HEK293 (cell line): ENCODE data around the gene SPOCK3.

Source experiments
- CTCF ChIA-PET: fragments of 350-600 bp; formaldehyde crosslinking; extraction: SDS; loops from one replicate; lab custom pipeline; 2021; ENCODE audit warnings: antibody characterized with exemption; lab: Yijun Ruan, JAX
- POLR2A ChIA-PET: fragments of 300-600 bp; formaldehyde crosslinking; extraction: SDS; loops from one replicate; lab custom pipeline; 2020; ENCODE audit warnings: antibody characterized with exemption, inconsistent platforms; lab: Yijun Ruan, JAX
- H3K27ac ChIP-seq: fragments of 200-500 bp; sonication (Bioruptor generic); 2 replicates; pipeline ENCODE4 v1.5.1; 2014; ENCODE audit warnings: low read depth, low read length, control low read depth, inconsistent platforms; ENCODE audit errors: extremely low read depth
- H3K36me3 ChIP-seq, 2 experiments: fragments of 200-500 bp in 1 of 2; sonication (Bioruptor generic) in 1 of 2; 1 replicate in 1 of 2; 2 replicates in 1 of 2; pipeline ENCODE4 v1.5.1; 2014 to 2017; ENCODE audit warnings: inconsistent platforms in 2 of 2, low read length in 2 of 2; ENCODE audit not compliant: control insufficient read depth in 2 of 2, insufficient read depth in 1 of 2
- H3K4me1 ChIP-seq: fragments of 200-500 bp; sonication (Bioruptor generic); 2 replicates; pipeline ENCODE4 v1.5.1; 2014; ENCODE audit warnings: mild to moderate bottlenecking, low read length, inconsistent platforms; ENCODE audit not compliant: control insufficient read depth, insufficient read depth
- H3K4me3 ChIP-seq: 2 replicates; pipeline ENCODE4 v1.5.1; 2011; ENCODE audit warnings: low read depth, mild to moderate bottlenecking, control low read depth, low read length, moderate library complexity
- H3K9me3 ChIP-seq: fragments of 200-500 bp; sonication (Bioruptor generic); 2 replicates; pipeline ENCODE4 v1.5.1; 2014; ENCODE audit warnings: low read depth, low read length, inconsistent platforms; ENCODE audit not compliant: control insufficient read depth, insufficient read depth
- GFI1B ChIP-seq: fragments of 450-650 bp; formaldehyde crosslinking; IDR thresholded peaks from 2 replicates; pipeline ENCODE4 v1.5.1; 2016; ENCODE audit warnings: missing biosample characterization, missing genetic modification characterization
- HOXC10 ChIP-seq: sonication (generic); formaldehyde crosslinking; IDR thresholded peaks from 2 replicates; pipeline ENCODE4 v1.8.1; 2023; ENCODE audit warnings: mild to moderate bottlenecking, missing genetic modification reagents
- REPIN1 ChIP-seq: fragments of 450-650 bp; formaldehyde crosslinking; IDR thresholded peaks from 2 replicates; pipeline ENCODE4 v1.5.1; 2017; ENCODE audit warnings: missing biosample characterization, missing genetic modification characterization, low read depth
- ZBTB48 ChIP-seq: fragments of 450-650 bp; formaldehyde crosslinking; IDR thresholded peaks from 2 replicates; pipeline ENCODE4 v1.5.1; 2016; ENCODE audit warnings: missing biosample characterization, missing genetic modification characterization
- ZEB2 ChIP-seq: fragments of 450-650 bp; formaldehyde crosslinking; IDR thresholded peaks from 2 replicates; pipeline ENCODE4 v1.5.1; 2016; ENCODE audit warnings: missing biosample characterization, missing genetic modification characterization
- ZFP3 ChIP-seq: fragments of 450-650 bp; formaldehyde crosslinking; IDR thresholded peaks from 2 replicates; pipeline ENCODE4 v1.5.1; 2016; ENCODE audit warnings: low read depth, missing biosample characterization, missing genetic modification characterization
- ZIC2 ChIP-seq: fragments of 450-650 bp; formaldehyde crosslinking; IDR thresholded peaks from 2 replicates; pipeline ENCODE4 v1.5.1; 2016; ENCODE audit warnings: missing biosample characterization, missing genetic modification characterization
- ZNF112 ChIP-seq: fragments of 450-650 bp; formaldehyde crosslinking; IDR thresholded peaks from 2 replicates; pipeline ENCODE4 v1.5.0; 2017; ENCODE audit warnings: missing biosample characterization, missing genetic modification characterization
- ZNF248 ChIP-seq: fragments of 450-650 bp; formaldehyde crosslinking; IDR thresholded peaks from 2 replicates; pipeline ENCODE4 v1.5.1; 2017; ENCODE audit warnings: missing biosample characterization, missing genetic modification characterization
- ZNF354C ChIP-seq: fragments of 450-650 bp; formaldehyde crosslinking; IDR thresholded peaks from 2 replicates; pipeline ENCODE4 v1.5.1; 2016; ENCODE audit warnings: missing biosample characterization, missing genetic modification characterization, low read depth, borderline replicate concordance
- ZNF391 ChIP-seq: fragments of 450-650 bp; formaldehyde crosslinking; IDR thresholded peaks from 2 replicates; pipeline ENCODE4 v1.5.1; 2016; ENCODE audit warnings: low read depth, missing biosample characterization, missing genetic modification characterization, borderline replicate concordance
- ZNF658 ChIP-seq: fragments of 450-650 bp; formaldehyde crosslinking; IDR thresholded peaks from 2 replicates; pipeline ENCODE4; 2016; ENCODE audit warnings: missing biosample characterization, missing genetic modification characterization
- ZNF660 ChIP-seq: fragments of 450-650 bp; IDR thresholded peaks from 2 replicates; pipeline ENCODE4 v1.5.1; 2018; ENCODE audit warnings: missing biosample characterization, mild to moderate bottlenecking, missing genetic modification characterization
- ZNF664 ChIP-seq: fragments of 450-650 bp; formaldehyde crosslinking; IDR thresholded peaks from 2 replicates; pipeline ENCODE4 v1.5.1; 2016; ENCODE audit warnings: missing biosample characterization, missing genetic modification characterization
- ZSCAN30 ChIP-seq: fragments of 450-650 bp; IDR thresholded peaks from 2 replicates; pipeline ENCODE4 v1.5.1; 2018; ENCODE audit warnings: missing biosample characterization, mild to moderate bottlenecking, missing genetic modification characterization, moderate library complexity
- TF ChIP-seq, protein P1 (sequence below): fragments of 450-650 bp; formaldehyde crosslinking; IDR thresholded peaks from 2 replicates; pipeline ENCODE4 v1.5.1; 2017; ENCODE audit warnings: missing biosample characterization, missing genetic modification characterization
- TF ChIP-seq, protein P2 (sequence below): fragments of 450-650 bp; formaldehyde crosslinking; IDR thresholded peaks from 2 replicates; pipeline ENCODE4 v1.5.1; 2016; ENCODE audit warnings: missing biosample characterization, missing genetic modification characterization, low read depth
- TF ChIP-seq, protein P3 (sequence below): fragments of 450-650 bp; formaldehyde crosslinking; IDR thresholded peaks from 2 replicates; pipeline ENCODE4 v1.5.1; 2016; ENCODE audit warnings: missing biosample characterization, missing genetic modification characterization
- TF ChIP-seq, protein P4 (sequence below): fragments of 450-650 bp; formaldehyde crosslinking; IDR thresholded peaks from 2 replicates; pipeline ENCODE4 v1.5.1; 2016; ENCODE audit warnings: missing biosample characterization, missing genetic modification characterization

Gene SPOCK3

DNA sequence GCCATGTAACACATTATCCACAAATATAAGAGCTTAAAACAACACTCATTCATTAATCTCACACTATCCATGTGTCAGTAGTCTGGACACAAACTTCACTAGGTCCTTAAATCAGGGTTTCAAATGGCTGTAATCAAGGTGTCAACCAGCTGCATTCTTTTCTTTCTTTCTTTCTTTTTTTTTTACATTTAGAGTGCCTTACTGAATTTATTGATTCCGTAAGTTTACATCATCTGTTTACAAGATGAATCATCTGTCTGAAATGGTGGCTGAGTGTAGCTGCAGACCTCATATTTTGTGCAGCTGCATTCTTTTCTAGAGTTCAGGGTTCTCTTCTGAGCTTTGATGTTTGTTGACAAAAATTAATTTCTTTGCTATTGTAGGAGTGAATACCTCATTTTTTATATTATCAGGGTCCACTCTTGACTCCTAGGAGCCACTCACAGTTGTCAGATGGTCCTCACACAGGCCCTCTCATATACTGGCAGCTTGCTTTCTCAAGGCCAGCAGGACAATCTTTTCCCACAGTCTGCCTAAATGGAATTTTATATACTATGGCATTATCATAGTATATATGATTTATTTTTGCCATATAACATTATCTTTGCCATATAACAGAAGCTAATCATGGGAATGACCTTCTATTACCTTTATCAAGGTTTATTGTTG is 37.8 kb downstream of the SPOCK3 start:
- H3K27ac ChIP-seq = no peak overlapping the region
- H3K4me3 ChIP-seq = no peak overlapping the region
- no peaks in the 10 kb centered on the region for H3K36me3 ChIP-seq
- no peaks in the 10 kb centered on the region for H3K4me1 ChIP-seq
- POLR2A ChIA-PET = no interaction called here
- H3K9me3 ChIP-seq = no peaks in the 10 kb centered on the region
- CTCF ChIA-PET = no interaction called here
- TF ChIP-seq ZNF354C (tag by site-specific recombination) (no peak), ZNF660 (tag by site-specific recombination) (no peak), ZSCAN30 (tag by site-specific recombination) (no peak), ZNF664 (tag by site-specific recombination) (no peak), HOXC10 (CRISPR knock-in tag) (no peak), ZBTB48 (tag by site-specific recombination) (no peak), ZNF248 (tag by site-specific recombination) (no peak), ZNF112 (tag by site-specific recombination) (no peak), ZNF658 (no peak)
- TF ChIP-seq, protein P1, sequence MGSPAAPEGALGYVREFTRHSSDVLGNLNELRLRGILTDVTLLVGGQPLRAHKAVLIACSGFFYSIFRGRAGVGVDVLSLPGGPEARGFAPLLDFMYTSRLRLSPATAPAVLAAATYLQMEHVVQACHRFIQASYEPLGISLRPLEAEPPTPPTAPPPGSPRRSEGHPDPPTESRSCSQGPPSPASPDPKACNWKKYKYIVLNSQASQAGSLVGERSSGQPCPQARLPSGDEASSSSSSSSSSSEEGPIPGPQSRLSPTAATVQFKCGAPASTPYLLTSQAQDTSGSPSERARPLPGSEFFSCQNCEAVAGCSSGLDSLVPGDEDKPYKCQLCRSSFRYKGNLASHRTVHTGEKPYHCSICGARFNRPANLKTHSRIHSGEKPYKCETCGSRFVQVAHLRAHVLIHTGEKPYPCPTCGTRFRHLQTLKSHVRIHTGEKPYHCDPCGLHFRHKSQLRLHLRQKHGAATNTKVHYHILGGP (tag by site-specific recombination) = no peak
- TF ChIP-seq, protein P2, sequence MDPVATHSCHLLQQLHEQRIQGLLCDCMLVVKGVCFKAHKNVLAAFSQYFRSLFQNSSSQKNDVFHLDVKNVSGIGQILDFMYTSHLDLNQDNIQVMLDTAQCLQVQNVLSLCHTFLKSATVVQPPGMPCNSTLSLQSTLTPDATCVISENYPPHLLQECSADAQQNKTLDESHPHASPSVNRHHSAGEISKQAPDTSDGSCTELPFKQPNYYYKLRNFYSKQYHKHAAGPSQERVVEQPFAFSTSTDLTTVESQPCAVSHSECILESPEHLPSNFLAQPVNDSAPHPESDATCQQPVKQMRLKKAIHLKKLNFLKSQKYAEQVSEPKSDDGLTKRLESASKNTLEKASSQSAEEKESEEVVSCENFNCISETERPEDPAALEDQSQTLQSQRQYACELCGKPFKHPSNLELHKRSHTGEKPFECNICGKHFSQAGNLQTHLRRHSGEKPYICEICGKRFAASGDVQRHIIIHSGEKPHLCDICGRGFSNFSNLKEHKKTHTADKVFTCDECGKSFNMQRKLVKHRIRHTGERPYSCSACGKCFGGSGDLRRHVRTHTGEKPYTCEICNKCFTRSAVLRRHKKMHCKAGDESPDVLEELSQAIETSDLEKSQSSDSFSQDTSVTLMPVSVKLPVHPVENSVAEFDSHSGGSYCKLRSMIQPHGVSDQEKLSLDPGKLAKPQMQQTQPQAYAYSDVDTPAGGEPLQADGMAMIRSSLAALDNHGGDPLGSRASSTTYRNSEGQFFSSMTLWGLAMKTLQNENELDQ (tag by site-specific recombination) = no peak

DNA sequence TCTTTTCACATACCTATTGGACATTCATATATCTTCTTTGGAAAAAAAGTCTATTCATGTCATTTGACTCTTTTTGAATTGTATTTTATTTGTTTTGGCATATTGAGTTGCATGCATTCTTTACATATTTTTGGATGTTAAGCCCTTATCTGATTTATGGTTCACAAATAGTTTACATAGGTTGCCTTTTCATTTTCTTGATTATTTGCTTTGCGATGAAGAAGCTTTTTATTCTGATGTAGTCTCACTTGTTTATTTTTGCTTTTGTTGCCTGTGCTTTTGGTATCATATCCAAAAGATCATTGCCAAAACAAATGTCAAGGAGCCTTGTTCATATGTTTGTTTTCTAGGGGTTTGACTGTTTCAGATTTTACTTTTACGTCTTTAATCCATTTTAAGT is 43.9 kb downstream of the SPOCK3 start:
- no peaks in the 10 kb centered on the region for H3K9me3 ChIP-seq
- no peak overlapping the region for H3K4me3 ChIP-seq
- H3K4me1 ChIP-seq = no peaks in the 10 kb centered on the region
- H3K27ac ChIP-seq = no peak overlapping the region
- no peak for TF ChIP-seq GFI1B (tag by site-specific recombination)
- TF ChIP-seq REPIN1 (tag by site-specific recombination) = no peak
- TF ChIP-seq ZFP3 (tag by site-specific recombination) = no peak
- TF ChIP-seq ZEB2 (tag by site-specific recombination) = no peak
- ChIA-PET POLR2A (no interaction called here), CTCF (no interaction called here)
- H3K36me3 ChIP-seq = no peaks in the 10 kb centered on the region

DNA sequence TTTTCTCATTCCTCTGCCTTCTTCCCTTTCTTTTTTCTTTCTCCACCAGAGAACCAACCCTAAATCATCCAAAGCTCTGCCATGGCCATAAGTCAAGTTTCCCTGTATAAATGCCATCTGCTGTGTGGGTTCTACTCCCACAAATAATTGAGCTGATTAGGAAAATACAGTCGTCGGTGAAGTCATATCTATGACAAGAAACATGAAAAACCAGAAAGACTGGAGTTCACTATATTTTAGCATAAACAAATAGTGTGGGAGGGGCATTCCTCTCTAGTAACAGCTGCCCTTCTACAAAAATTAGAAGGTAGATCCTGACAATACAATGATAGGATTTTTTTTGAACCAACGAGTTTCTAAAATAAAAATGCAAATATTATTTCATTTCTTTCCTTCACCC is 48.8 kb downstream of the SPOCK3 start:
- Histone ChIP-seq H3K9me3 (no peaks in the 10 kb centered on the region), H3K4me1 (no peaks in the 10 kb centered on the region), H3K36me3 (no peaks in the 10 kb centered on the region), H3K4me3 (no peak overlapping the region), H3K27ac (no peak overlapping the region)
- ChIA-PET POLR2A (no interaction called here), CTCF (no interaction called here)
- TF ChIP-seq ZIC2 (tag by site-specific recombination) = no peak
- no peak for TF ChIP-seq ZNF391 (tag by site-specific recombination)
- TF ChIP-seq, protein P3, sequence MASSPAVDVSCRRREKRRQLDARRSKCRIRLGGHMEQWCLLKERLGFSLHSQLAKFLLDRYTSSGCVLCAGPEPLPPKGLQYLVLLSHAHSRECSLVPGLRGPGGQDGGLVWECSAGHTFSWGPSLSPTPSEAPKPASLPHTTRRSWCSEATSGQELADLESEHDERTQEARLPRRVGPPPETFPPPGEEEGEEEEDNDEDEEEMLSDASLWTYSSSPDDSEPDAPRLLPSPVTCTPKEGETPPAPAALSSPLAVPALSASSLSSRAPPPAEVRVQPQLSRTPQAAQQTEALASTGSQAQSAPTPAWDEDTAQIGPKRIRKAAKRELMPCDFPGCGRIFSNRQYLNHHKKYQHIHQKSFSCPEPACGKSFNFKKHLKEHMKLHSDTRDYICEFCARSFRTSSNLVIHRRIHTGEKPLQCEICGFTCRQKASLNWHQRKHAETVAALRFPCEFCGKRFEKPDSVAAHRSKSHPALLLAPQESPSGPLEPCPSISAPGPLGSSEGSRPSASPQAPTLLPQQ = no peak
- TF ChIP-seq, protein P4, sequence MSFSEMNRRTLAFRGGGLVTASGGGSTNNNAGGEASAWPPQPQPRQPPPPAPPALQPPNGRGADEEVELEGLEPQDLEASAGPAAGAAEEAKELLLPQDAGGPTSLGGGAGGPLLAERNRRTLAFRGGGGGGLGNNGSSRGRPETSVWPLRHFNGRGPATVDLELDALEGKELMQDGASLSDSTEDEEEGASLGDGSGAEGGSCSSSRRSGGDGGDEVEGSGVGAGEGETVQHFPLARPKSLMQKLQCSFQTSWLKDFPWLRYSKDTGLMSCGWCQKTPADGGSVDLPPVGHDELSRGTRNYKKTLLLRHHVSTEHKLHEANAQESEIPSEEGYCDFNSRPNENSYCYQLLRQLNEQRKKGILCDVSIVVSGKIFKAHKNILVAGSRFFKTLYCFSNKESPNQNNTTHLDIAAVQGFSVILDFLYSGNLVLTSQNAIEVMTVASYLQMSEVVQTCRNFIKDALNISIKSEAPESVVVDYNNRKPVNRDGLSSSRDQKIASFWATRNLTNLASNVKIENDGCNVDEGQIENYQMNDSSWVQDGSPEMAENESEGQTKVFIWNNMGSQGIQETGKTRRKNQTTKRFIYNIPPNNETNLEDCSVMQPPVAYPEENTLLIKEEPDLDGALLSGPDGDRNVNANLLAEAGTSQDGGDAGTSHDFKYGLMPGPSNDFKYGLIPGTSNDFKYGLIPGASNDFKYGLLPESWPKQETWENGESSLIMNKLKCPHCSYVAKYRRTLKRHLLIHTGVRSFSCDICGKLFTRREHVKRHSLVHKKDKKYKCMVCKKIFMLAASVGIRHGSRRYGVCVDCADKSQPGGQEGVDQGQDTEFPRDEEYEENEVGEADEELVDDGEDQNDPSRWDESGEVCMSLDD = no peak
